Erythroblast (primary cell): Measurements from ENCODE around the gene SLC66A2.

Experiments
- GATA1 ChIP-seq: IDR thresholded peaks from 2 replicates; pipeline ENCODE4 v1.6.1; 2011; ENCODE audit warnings: low read depth, mild to moderate bottlenecking, control low read depth, low read length, moderate library complexity
- POLR2A ChIP-seq: IDR thresholded peaks from 2 replicates; pipeline ENCODE4 v1.6.1; 2011; ENCODE audit warnings: mild to moderate bottlenecking, low read length

GRCh38 chr18:79911344-79912270 lies 39.8 kb downstream of the SLC66A2 start:
- TF ChIP-seq POLR2A (no peak), GATA1 (no peak)
